GM18909 (cell line): ENCODE results near the gene CHST6.
A peak's percentile ranks its signal among the peaks of the same experiment; 100 is the strongest.
"Not testable (repeated sequence)": the region's sequence is repeated elsewhere in the genome, so short reads cannot be mapped to it uniquely, and the experiment has no call there.

Experiments
- ATAC-seq: cut with Tn5 transposase; IDR thresholded peaks from one replicate; pipeline ENCODE4 v1.9.1; 2021; ENCODE audit warnings: mild to moderate bottlenecking; ENCODE audit not compliant: unreplicated experiment, poor library complexity

CHST6 gene

GRCh38 chr16:75495076-75495674 is at the start of gene CHST6:
Gene CHST6 (minus strand): TSS chr16:75495441. CDS start chr16:75479828, 15,613 bp downstream.
- ATAC-seq = no peak

GRCh38 chr16:75542462-75542861 is 47.2 kb upstream of the CHST6 start:
- ATAC-seq = not testable (repeated sequence)

- no peak for ATAC-seq
Measured at GRCh38 chr16:75541236-75541635, 46.0 kb upstream of the CHST6 start.

GRCh38 chr16:75538882-75539565 is 43.8 kb upstream of the CHST6 start:
- not testable (repeated sequence) for ATAC-seq

GRCh38 chr16:75537776-75538175 is 42.5 kb upstream of the CHST6 start:
- no peak for ATAC-seq

GRCh38 chr16:75535901-75536300 is 40.7 kb upstream of the CHST6 start, which contains the start of gene CHST5:
Gene CHST5 (minus strand): TSS chr16:75536108. CDS start chr16:75530384, 5,724 bp downstream.
- ATAC-seq = no peak

GRCh38 chr16:75535211-75535843 is 40.1 kb upstream of the CHST6 start:
- ATAC-seq = no peak

- ATAC-seq = no peak
Measured at GRCh38 chr16:75534560-75535205, 39.4 kb upstream of the CHST6 start.

GRCh38 chr16:75532791-75533190 is 37.5 kb upstream of the CHST6 start:
- ATAC-seq = no peak

GRCh38 chr16:75532142-75532765 is 37.0 kb upstream of the CHST6 start:
- no peak for ATAC-seq

- ATAC-seq = no peak
Measured at GRCh38 chr16:75529959-75530358, 34.7 kb upstream of the CHST6 start.

GRCh38 chr16:75529056-75529905 is 34.0 kb upstream of the CHST6 start:
- no peak for ATAC-seq

- ATAC-seq = no peak
Measured at GRCh38 chr16:75527825-75528299, 32.6 kb upstream of the CHST6 start.

- ATAC-seq = no peak
Measured at GRCh38 chr16:75526032-75526790, 31.0 kb upstream of the CHST6 start.

- no peak for ATAC-seq
Measured at GRCh38 chr16:75519175-75519574, 23.9 kb upstream of the CHST6 start.

- ATAC-seq = peak; percentile 25
Measured at GRCh38 chr16:75516189-75516966, 21.1 kb upstream of the CHST6 start.

GRCh38 chr16:75514296-75514695 is 19.1 kb upstream of the CHST6 start:
- no peak for ATAC-seq

GRCh38 chr16:75506574-75506973 is 11.3 kb upstream of the CHST6 start:
- no peak for ATAC-seq
